Measurements from ENCODE around the gene CSRP3. TPM values are rescaled to one million over a fixed set of nuclear protein-coding genes. Genes with fewer than 3 reads are reported as not detected.

CSRP3 gene
- not detected for total RNA-seq
- polyA plus RNA-seq = under 1 TPM in 2 of 3 donors, not detected in 1; 0.08 to 0.17 TPM
- long read RNA-seq, donor 1 = 0 reads
- long read RNA-seq, donor 2 = 0 reads

DNA sequence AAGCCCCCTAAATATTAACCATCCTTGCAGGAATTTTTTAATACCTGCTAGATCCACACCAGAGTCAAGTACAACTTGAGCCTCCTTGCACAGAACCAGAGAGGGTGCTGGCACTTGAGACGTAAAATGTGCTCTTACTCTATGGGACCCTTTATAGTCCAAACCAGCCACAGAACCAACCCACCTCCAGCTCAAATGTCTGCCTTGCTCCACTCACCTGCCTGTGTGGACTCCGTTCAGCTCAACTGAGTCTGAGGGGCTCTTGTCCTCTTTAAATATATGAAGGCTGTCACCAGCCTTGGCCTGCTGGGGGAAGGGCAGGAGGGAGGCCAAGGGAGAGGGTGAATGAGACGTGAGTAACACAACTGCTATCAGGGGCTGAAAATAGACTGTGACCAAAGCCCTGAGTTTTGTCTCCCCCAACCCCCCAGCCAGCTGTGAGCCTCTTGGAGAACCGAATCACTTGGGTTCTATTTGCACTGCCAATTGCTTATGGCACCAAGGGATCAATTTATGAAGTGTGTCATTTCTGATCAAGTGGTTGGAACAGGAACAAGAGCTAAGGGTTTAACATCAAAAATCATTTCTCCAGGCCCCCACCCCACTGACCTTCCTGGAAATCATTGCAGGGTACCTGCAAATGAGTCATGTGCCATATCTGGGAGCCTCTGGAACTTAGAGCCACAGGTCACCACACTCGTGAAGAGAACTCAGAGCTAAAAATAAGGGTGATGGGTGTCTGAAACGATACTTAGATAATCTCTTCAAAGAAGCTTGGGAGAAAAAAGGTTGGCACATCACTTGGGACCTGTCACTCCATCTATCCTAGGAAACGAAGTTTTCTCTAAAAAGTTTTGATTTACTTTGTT lies at the start of gene CSRP3:
Gene CSRP3 (minus strand): TSS at position 247 of the 869 bp plus-strand sequence. CDS start 9,535 bp downstream, outside the sequence.
- H3K27me3 ChIP-seq (replicated peaks in 1 of 7) = no peaks in the 10 kb centered on the region
- no peak within 1 kb of the TSS for H3K27ac ChIP-seq
- no peaks in the 10 kb centered on the region for H3K4me1 ChIP-seq
- TF ChIP-seq POLR2AphosphoS5 (IDR thresholded peaks at IDR 0.05) = no peak
- TF ChIP-seq POLR2A (IDR thresholded peaks at IDR 0.05) = no peak
- TF ChIP-seq, protein P1, sequence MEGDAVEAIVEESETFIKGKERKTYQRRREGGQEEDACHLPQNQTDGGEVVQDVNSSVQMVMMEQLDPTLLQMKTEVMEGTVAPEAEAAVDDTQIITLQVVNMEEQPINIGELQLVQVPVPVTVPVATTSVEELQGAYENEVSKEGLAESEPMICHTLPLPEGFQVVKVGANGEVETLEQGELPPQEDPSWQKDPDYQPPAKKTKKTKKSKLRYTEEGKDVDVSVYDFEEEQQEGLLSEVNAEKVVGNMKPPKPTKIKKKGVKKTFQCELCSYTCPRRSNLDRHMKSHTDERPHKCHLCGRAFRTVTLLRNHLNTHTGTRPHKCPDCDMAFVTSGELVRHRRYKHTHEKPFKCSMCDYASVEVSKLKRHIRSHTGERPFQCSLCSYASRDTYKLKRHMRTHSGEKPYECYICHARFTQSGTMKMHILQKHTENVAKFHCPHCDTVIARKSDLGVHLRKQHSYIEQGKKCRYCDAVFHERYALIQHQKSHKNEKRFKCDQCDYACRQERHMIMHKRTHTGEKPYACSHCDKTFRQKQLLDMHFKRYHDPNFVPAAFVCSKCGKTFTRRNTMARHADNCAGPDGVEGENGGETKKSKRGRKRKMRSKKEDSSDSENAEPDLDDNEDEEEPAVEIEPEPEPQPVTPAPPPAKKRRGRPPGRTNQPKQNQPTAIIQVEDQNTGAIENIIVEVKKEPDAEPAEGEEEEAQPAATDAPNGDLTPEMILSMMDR (IDR thresholded peaks at IDR 0.05 in 8 of 11, conservative IDR thresholded peaks at IDR 0.05 in 3 of 11) = no peak
- DNase-seq = no peak
- H3K36me3 ChIP-seq = no peaks in the 10 kb centered on the region
- intact Hi-C loops (cut with DNase I; ENCODE audit: low total_unique reads) = no loop called here
- WGBS, 5 donors = 73 to 88% (median 80%) methylated on average over 7 of the region's 7 CpGs
- H3K4me3 ChIP-seq = no peak within 1 kb of the TSS
- no peaks in the 10 kb centered on the region for H3K9me3 ChIP-seq

DNA sequence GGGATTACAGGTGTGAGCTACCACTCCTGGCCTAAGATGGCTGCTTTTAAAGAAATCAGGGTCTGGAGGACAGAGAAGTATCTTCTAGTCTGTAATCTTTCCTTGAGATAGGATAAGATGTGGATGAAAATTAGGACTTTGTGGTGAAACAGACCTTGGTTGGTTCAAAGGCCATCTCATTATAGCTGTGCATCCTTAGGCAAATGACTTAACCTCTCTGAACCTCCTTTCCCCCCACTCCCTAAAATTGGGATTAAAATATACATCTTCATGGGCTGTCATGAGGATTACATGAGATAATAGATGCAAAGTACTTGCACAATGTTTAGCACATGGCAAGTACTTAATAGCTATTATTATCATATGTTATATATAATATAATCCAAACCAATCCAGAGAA lies 49.8 kb upstream of the CSRP3 start:
- Histone ChIP-seq H3K9me3 (no peaks in the 10 kb centered on the region), H3K36me3 (no peaks in the 10 kb centered on the region), H3K4me1 (no peaks in the 10 kb centered on the region), H3K27ac (no peak overlapping the region), H3K4me3 (no peak overlapping the region), H3K27me3 (replicated peaks in 1 of 7) (peaks cover 0 to 4% (median 0%) of the 10 kb centered on the region in 7 donors)
- no peak for DNase-seq
- TF ChIP-seq, protein P1 (IDR thresholded peaks at IDR 0.05 in 8 of 11, conservative IDR thresholded peaks at IDR 0.05 in 3 of 11) = no peak
- TF ChIP-seq POLR2A (IDR thresholded peaks at IDR 0.05) = no peak
- TF ChIP-seq POLR2AphosphoS5 (IDR thresholded peaks at IDR 0.05) = no peak
- intact Hi-C loops (cut with DNase I; ENCODE audit: low total_unique reads) = no loop called here

DNA sequence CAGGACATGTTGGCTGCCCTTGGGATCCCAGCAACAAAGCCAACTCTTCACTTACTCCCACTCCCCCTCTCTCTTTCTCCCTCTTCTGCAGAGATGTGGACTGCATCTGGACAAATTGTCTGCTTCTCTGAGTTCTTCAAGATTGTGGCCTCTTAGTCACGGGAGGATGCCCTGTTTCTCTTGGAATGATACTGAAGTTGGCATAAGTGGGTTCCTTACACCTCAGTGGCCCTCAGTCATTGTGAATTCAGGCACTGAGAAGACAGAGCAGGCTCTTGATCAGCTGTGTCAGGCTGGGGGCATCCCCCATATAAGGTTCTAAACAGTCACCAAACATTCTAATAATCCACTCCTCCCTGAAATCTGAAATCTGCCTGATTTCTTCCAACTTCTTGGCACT lies 45.0 kb upstream of the CSRP3 start:
- no peak for DNase-seq
- intact Hi-C loops (cut with DNase I; ENCODE audit: low total_unique reads) = no loop called here
- 75 to 100% (median 94%) methylated on average over 1 of the region's 1 CpG for WGBS, 5 donors
- H3K4me3 ChIP-seq = no peak overlapping the region
- no peaks in the 10 kb centered on the region for H3K36me3 ChIP-seq
- no peak overlapping the region for H3K27ac ChIP-seq
- peaks cover 0 to 31% (median 15%) of the 10 kb centered on the region in 6 donors for H3K4me1 ChIP-seq
- TF ChIP-seq, protein P1 (IDR thresholded peaks at IDR 0.05 in 8 of 11, conservative IDR thresholded peaks at IDR 0.05 in 3 of 11) = no peak
- TF ChIP-seq POLR2AphosphoS5 (IDR thresholded peaks at IDR 0.05) (no peak), POLR2A (IDR thresholded peaks at IDR 0.05) (no peak)
- no peaks in the 10 kb centered on the region for H3K9me3 ChIP-seq
- H3K27me3 ChIP-seq (replicated peaks in 1 of 7) = peaks cover 0 to 50% (median 15%) of the 10 kb centered on the region in 7 donors

DNA sequence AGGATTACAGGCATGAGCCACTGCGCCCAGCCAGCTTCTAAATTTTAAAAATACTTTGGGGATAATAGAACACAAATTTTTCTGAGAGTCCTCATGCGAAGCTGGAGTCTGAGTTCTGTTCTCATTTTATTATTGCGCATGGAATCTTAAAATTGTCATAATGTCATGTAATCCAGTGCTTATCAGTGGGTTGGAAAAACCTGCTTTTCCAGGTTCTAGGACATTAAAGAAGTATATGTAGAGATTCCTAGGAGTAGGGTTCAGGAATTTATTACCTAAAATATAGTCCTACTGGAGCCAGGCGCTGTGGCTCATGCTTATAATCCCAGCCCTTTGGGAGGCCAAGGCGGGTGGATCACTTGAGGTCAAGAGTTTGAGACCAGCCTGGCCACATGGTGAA lies 43.6 kb upstream of the CSRP3 start:
- Histone ChIP-seq H3K9me3 (no peaks in the 10 kb centered on the region), H3K27ac (no peak overlapping the region), H3K4me3 (no peak overlapping the region), H3K4me1 (peaks cover 5 to 46% (median 28%) of the 10 kb centered on the region in 6 donors), H3K27me3 (replicated peaks in 1 of 7) (peaks cover 0 to 65% (median 30%) of the 10 kb centered on the region in 7 donors), H3K36me3 (no peaks in the 10 kb centered on the region)
- TF ChIP-seq POLR2A (IDR thresholded peaks at IDR 0.05) = no peak
- TF ChIP-seq, protein P1 (IDR thresholded peaks at IDR 0.05 in 8 of 11, conservative IDR thresholded peaks at IDR 0.05 in 3 of 11) = no peak
- no peak for TF ChIP-seq POLR2AphosphoS5 (IDR thresholded peaks at IDR 0.05)
- DNase-seq = no peak
- 74 to 98% (median 92%) methylated on average over 5 of the region's 5 CpGs for WGBS, 5 donors
- intact Hi-C loops (cut with DNase I; ENCODE audit: low total_unique reads) = no loop called here

All from spleen (tissue), 13 donors.